HG03432 (cell line): Measurements from ENCODE around the gene PRKN.
"Not testable (repeated sequence)": the region's sequence is repeated elsewhere in the genome, so short reads cannot be mapped to it uniquely, and the experiment has no call there.

Experiments used
- ATAC-seq: cut with Tn5 transposase; IDR thresholded peaks from one replicate; pipeline ENCODE4 v1.9.1; 2021; ENCODE audit warnings: mild to moderate bottlenecking, moderate library complexity; ENCODE audit not compliant: unreplicated experiment

Gene PRKN

DNA sequence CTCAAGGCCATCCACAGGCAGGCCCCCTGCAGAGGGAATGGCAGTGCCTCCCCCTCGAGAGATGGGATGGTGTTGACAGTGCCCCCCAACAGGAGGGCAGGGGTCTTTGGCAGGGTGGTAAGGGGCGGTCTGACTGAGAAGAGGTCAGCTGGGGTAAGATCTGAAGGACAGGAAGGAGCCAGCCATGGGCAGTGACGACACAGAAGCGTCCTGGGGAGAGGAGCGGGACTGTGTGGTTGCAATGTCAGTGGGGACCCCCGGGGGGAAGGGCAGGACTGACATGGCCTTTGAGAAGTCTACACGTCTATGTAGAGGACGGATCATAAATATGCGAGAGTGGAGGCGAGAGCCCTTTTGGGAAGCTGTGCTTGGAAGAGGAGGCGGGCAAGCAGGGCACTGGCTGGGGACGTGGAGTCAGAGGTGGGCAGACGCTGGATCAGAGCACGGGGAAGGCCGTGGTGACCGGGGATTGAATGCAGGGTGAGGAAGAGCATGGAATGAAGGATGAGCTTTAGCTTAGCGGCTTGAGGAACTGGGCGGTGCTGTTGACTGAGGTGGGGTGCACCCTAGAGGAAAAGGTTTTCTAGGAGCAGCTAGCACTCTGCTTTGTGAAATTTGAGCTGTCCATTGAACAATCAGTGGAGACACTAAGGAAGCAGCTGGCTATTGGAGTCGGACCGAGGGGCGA lies 1371.3 kb downstream of the PRKN start:
- no peak for ATAC-seq

DNA sequence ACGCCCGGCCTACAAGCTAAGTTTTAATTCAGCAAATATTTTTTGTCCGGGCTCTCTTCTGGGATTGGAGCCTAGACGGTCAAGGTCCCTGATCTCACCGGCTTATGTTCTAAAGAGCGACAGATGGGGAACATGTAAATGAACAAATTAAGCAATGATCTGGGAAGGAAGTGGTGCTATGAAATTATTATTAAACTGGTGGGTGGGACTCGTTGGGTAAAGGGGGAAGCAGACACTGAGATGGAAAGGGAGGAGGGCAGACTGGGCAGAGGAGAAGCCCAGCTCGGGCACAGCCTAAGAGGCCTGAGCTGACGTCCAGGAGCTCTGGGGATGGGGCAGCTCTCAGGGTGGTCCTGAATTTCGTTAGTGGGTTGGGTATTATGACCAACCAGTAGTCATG lies 1371.9 kb downstream of the PRKN start:
- no peak for ATAC-seq

DNA sequence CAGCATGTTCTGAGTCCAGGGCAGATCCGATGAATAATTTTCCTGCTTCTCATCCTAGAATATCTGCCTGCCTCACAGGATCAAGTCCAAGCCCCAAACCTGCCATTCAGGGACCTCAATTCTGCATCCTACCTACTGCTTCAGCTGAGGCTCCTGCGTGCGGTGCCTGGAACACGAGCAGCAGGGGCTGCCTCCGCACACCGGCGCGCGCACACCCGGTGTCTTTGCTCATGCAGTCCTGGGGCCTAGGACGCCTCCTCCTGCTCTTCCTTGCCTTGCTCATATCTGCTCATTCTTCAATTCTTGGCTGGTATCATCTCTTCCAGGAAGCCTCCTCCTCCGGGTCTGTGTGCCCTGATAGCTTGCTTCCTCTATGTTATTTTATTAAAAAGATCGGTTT lies 1372.6 kb downstream of the PRKN start:
- ATAC-seq, result no peak

DNA sequence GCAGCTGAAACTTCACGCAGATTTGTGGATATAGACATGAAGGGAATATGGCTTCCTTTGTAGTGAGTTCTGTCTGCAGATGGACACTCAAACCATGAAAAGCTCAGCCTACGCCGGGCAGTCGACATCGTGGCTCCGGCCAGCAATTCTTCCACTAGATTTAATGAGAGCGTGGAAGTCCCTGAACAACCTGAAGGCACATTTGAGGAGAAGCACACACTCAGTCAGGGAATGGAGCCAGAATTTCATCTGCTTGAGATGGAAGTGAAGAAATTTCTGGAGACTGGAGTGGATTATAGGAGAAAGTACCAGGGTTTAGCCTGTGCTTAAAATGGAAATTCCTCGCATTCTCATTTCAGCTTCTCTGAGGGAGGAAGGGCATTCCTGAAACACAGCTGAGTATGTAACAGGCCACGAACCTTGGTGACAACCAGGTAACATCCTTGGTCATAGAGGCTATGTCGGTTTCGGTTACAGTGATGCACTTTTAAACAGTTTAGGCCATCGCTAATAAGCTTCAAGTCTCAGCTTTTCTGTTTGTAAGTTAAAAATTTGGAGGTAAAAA lies 1373.2 kb downstream of the PRKN start:
- no peak for ATAC-seq

DNA sequence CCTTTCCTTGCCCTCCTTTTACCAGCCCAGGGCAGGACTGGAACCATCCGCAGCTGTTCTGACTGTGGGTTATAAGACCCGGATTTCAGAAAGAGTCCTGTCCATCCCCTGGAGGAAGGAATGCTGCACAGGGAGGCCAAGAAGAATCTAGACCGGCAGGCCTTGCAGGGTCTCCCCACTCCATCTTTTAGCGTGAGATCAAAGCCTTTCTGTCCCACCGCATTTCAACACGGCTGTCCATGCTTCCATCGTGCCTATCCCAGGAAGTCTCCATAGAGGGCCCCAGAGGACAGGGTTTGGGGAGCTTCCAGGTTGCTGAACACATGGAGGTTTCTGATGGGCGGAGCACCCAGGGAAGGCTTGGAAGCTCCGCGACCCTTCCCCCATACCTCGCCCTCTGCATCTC lies 1374.4 kb downstream of the PRKN start:
- no peak for ATAC-seq

DNA sequence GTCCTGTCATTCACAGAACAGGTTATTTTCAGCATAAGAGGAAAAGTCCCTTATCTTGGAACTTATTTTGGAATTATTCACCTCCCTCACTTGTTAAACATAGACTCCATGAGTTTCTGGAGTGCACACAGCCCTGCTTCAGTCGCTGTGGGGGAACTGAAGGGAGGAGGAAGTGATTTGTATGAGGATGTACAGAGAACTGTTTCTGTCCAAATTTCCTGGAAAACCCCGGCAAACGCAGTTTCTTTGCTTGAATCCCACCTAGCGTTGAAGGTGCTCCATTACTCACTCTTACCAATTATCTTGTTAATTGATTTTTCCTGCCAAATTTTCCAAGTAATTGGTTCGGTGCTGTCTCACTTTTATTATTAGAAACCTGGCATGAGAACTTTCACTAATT lies 1375.7 kb downstream of the PRKN start:
- ATAC-seq, result no peak

DNA sequence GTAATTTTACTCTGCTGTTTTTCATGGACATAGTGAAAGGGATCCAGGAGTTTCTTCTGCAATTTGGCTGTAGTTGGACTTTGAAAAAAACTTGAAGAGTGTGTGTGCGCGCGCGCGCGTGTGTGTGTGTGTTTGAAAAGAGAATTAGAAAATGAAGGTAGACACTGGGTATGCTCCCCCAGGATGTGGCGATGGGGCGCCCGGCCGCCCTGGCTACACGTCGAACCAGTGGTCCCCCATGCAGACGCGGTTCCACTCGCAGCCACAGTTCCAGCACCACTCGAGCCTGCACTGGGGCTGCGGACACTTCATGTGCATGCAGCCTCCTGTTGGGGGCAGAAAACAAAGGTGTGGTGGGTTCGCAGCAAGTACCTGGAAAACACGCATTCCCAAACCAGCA lies 1377.7 kb downstream of the PRKN start:
- no peak for ATAC-seq

DNA sequence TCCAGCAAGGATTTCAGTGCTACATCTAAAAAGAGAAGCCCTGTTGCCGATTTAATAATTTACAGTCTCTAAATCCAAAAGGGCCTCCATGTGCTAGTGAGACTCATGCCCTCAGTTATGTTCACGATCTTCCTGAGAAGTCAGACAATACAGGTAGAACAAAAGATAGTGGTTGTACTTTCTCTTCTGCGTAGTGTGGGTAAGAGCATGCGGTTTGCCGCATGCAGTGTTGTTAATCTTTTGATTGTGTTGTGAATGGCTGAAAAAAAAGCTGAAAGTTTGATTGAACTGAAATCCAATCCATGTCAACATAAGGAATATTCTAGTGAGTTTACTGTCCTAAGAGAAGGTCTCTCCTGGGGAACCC lies 1379.0 kb downstream of the PRKN start:
- no peak for ATAC-seq

DNA sequence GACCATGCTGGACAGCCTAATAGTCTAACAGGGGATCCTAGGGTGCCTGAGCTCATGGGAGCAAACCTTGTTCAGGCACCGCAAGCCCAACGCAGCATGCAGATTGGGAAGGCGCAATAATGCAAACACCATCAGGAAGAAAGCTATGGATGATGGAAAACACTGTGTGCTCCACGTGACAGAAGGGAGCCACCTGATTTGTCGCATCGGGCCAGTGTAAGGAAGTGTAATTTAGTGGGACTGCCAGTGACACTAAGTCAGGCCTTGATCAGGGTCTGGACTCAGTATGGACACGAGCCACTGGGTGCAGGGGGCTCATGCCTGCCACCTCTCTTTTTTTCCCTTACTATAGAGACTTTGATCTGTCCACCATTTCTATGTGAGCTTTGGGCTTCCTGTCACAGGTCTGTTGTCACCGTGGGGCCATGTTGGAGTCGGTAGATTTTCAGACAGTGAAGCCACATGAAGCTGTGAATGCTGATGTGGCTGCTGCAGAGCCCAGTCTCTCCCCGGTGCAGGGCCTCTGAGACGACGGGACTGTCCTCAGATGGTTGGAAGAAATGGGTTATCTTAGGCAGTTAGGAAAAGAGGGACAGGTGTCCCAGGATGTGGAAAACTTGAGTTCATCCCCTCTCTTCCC lies 1379.5 kb downstream of the PRKN start:
- no peak for ATAC-seq

DNA sequence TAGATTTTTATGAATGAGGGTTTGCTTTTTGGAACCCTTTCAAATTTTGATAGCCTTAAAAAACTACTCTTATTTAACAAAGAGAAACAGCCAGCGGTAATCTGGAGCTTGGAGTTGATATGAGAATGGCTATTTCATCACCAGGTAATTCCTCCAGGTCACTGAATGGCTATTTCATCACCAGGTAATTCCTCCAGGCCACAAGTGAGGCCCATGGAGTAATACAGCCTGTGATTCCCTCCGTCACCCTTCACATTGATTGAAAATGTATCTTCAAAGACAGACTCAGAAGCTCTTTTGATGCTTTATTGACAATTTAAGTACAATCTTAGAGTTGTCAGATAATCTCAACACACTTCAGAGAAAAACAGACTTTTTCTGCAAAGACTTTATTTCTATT lies 1380.4 kb downstream of the PRKN start:
- ATAC-seq, result no peak

DNA sequence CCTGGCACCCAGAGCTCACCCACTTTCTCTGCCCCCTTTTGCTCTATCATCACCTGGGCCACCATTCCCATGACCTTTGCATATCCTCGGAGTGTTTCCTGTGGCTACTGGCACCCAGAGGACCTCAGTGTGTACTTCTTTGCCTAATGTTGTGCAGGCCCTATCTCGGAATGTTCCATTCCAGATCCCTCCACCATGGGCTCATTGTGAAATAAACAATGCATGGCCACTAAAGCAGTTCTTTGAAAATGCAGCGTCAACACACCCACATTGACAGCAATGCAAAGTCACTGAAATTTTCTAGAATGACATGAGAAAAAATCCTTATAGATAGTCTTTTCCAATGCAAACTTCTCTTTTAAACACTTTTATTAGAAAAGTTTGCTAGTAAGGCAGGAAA lies 1380.8 kb downstream of the PRKN start:
- no peak for ATAC-seq

DNA sequence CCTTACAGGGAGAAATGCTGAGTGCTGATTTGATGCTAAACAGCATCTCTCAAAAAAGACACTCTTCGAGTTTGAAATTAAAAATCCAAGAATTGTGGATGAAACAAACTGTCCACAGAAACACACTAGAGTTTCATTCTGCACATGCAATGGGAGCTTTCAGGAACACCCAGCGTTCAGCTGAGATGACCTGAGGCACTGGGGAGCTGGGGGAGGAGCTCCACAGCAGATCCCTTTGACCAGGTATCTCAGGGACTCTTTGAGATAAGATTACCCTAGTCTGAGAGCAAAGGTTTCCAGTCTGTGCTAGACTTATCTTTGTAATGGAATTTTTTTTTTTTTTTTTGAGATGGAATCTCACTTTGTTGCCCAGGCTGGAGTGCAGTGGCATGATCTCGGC lies 1382.9 kb downstream of the PRKN start:
- ATAC-seq, result no peak

DNA sequence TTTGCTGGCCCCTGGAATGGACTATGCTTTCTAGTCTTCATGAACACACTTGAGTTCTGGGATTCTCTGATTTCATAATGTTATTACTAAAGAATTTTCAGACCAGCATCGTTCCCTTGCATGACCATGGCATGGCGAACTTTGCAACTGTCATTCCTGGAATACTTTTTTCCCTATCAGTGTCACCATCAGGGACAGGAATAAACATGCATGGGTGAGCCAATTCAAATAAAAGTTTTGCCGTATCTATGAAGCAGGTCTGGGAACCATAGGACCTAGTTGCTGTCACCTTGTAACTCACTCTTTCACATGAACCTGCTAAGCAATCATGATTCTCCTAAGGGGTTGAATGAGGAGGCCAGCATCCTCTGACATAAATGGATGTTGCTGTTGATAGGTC lies 1385.5 kb downstream of the PRKN start:
- ATAC-seq, result no peak

DNA sequence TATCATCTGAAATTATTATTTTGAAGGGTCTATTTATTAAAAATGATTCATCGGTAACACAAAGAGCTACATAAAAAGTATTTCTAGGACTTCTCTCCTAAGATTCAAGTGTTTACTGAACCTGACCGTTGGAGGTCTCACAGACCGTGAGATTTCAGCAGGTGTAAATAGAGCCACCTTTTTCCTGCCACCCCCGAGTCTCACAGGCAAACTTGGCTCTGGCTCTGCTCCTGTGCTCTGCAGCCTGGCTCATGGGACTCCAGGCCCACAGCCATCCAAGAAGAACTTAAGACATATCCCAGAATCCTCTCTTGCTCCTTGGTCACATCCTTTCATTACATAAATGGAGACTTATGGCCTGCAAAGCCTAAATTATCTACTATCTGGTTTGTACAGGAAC lies 1385.9 kb downstream of the PRKN start:
- ATAC-seq, result no peak

DNA sequence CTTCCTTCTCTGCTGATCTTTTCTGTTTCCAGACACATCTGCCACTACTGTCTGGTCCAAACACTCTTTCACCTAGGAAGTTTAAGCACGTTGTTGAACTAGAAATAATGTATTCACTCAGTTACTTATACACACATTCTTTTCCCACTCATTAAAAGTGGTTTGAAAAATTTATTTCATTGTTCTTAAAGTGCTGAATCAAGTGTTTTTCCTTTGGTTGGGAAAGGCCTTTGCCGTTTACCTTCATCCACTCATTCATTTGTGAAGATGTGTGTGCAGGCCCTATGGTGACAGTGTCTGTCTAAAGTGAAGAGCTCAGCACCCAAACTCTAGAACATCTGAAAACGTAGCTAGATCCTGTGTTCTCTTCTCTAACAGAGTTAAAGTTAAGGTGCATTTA lies 1389.6 kb downstream of the PRKN start:
- no peak for ATAC-seq

DNA sequence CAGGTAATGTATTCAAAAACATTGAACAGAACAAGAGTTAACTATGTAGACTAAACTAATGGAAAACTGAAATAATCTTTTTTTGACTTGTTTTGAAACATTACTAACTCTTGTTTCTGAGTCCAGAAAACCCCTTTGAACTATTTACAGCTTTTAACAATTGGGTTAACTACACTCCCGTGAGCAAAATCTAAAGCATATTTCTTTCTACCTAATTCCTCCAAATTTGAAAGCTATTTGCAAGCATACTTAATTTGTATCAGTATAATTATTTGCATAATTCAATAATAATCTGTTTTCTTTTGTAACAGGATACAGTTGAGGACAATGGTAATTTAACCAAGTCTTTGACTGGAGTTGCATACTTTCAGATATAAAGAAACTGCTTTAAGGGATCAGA lies 1391.1 kb downstream of the PRKN start:
- no peak for ATAC-seq

DNA sequence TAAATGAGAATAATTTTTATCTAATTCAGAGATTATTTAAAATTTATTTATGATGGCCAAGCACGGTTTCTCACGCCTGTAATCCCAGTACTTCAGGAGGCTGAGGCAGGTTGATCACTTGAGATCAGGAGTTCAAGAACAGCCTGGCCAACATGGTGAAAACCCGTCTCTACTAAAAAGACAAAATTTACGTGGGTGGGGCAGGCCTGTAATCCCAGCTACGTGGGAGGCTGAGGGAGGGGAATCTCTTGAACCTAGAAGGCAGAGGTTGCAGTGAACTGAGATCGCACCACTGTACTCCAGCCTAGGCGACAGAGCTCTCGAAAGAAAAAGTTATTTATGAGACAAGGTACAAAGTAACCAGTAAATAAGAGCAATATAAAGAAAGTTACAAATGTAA lies 1394.2 kb downstream of the PRKN start:
- ATAC-seq, result no peak

DNA sequence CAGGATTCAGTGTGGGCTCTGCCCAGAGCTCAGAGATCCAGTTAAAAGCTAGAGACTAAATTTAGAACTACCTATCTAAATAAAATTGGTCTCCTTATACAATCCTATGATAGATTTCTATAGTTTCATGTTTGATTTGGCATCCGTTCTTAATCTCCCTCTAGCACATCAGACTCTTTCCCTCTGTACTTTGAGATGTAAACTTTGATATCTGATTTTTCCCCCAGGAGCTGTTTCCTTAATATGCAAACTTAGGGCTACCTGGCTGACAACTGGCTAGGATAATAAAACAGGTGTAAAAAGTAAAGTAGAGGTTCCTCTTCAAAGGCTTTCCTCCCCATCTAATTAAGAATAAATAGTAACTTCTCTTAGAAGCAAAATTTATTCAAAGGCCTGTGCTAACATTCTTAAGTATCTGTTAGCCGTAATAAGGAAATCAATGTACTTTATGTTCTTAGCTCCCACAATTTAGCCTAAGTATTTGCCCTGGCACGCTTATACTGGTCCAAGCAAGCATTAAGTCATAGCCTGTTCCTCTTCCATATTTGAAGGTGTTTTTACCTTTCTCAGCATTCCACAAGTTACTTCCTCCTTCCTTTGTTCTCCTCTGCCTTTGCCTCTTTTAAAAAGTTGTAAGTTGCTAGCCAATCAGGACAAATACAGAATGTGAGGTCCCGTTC lies 1396.0 kb downstream of the PRKN start:
- not testable (repeated sequence) for ATAC-seq

DNA sequence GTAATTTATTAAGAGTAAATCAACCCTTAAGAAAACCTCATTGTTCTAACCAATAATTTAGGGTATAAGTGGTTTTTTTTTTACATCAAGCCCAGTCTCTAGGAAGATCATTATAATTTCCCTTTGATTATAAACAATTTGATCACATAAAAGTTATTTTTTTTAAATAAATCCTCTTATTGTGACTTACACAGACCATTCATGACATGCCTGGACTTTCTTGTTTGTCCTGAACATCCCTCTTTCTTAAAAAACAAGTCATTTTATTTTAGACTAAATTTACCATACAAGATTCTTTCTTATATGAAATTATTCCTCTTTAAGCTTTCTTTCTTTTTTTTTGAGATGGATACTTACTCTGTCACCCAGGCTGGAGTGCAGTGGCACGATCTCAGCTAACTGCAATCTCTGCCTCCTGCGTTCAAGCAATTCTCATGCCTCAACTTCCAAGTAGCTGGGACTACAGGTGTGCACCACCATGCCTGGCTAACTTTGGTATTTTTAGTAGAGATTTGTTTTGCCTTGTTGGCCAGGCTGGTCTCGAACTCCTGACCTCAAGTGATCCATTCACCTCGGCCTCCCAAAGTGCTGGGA lies 1400.1 kb downstream of the PRKN start:
- ATAC-seq, result no peak

DNA sequence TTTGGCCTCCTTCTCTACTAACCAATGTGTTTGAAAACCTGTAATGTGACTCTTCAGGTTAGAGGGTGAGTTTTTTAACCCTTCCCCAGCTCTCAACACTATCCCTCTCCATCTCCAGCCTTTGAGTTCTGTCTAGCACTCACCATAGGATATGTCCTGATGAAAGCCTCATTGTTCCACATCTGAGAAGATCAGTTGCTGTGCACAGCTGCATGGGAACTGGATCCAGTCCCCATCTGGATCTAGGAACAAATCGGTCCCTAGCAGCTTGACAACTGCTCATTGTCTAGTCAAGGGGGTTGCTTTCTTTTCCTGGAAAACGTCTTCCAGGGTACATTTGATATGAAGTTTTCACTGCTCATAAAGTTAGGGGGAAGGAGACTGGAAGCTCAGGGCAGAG lies 1408.3 kb downstream of the PRKN start:
- ATAC-seq, result no peak

DNA sequence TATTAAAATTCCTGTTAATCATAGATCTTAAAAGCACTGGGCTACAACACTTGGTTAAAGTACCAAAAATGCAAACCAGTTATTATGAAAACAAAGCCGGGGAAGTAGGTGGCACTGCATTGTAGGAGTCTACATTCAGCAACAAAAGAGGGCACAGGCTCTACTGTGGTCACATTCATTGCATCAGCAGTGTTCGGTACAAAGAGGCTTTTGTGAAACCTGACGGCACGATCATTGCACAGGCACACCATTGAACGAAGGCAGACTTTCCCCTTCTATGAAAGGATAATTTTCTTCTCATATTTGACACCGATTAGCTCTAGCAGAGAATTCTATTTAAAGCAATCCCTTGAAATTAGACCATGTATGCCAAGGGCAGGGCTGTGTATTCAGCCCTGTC lies 1409.1 kb downstream of the PRKN start:
- ATAC-seq, result no peak

DNA sequence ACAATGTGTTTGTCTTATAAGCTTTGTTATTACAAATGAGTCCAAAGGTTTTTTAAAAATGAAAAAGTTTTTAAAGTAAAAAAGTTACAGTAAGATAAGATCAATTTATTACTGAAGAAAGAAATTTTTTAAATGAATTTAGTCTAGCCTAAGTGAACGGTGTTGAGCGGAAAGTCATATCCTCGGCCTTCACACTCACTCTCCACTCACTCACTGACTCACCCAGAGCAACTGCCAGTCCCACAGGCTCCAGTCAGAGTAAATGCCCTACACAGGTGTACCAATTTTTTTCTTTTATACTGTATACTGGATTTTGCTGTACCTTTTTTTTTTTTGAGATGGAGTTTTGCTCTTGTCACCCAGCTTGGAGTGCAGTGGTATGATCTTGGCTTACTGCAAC lies 1411.0 kb downstream of the PRKN start:
- no peak for ATAC-seq
